Measurements from ENCODE around the gene FYN. TPM values are rescaled to one million over a fixed set of nuclear protein-coding genes. Genes with fewer than 3 reads are reported as not detected.

Gene FYN
- total RNA-seq, 1 donor from 2014 or later: 121 TPM

DNA sequence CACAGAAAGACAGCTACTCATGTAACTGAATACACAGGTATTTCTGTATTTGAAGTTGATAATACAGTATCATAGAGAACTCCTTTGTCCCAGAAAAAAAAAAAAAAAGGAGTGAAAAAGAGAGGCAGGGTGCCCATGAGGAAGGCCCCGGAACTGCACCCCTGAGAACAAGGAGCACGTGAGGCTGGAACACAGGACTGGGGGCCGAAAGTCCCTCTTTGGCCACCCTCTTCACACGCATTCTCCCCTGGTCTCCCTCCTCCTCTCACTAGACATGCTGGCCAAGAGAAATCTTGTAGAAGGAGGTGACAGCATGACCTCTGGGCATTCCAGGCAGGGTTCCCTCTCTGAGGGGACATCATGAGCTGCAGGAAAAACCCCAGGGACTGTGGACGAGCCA lies 204.8 kb downstream of the FYN start:
- peaks cover 17% of the 10 kb centered on the region for H3K4me1 Mint-ChIP-seq (ENCODE audit: unreplicated experiment)
- H3K4me3 Mint-ChIP-seq (ENCODE audit: unreplicated experiment): no peak overlapping the region
- H3K9me3 Mint-ChIP-seq (ENCODE audit: unreplicated experiment): no peaks in the 10 kb centered on the region
- no peaks in the 10 kb centered on the region for H3K27me3 Mint-ChIP-seq (ENCODE audit: unreplicated experiment)
- H3K36me3 Mint-ChIP-seq (ENCODE audit: unreplicated experiment): peaks cover 37% of the 10 kb centered on the region
- no peak for DNase-seq (ENCODE audit: extremely low spot score, unreplicated experiment)
- H3K27ac Mint-ChIP-seq (ENCODE audit: unreplicated experiment): no peak overlapping the region
- TF ChIP-seq CTCF (IDR thresholded peaks at IDR 0.05): no peak

DNA sequence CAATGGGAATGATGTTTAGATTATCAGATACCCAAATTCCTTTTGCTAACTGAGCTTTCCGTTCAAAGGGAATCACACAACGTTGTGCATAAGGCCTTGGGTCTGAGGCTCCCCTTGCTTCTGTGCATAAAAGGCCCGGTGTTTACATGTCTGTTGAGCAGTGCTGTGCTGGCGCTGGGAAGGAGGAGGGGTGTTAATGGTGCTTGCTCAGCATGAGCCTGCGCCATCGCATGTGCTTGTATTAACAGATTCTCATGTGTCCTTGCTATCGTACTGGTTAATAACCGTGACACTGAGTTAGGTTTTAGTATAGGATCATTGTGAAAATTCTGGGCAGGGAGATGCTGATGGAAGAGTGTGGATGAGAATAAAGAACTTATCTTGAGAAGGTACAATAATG lies 205.3 kb downstream of the FYN start:
- H3K4me3 Mint-ChIP-seq (ENCODE audit: unreplicated experiment): no peak overlapping the region
- no peak overlapping the region for H3K27ac Mint-ChIP-seq (ENCODE audit: unreplicated experiment)
- H3K4me1 Mint-ChIP-seq (ENCODE audit: unreplicated experiment): peaks cover 22% of the 10 kb centered on the region
- H3K9me3 Mint-ChIP-seq (ENCODE audit: unreplicated experiment): no peaks in the 10 kb centered on the region
- no peak for DNase-seq (ENCODE audit: extremely low spot score, unreplicated experiment)
- H3K27me3 Mint-ChIP-seq (ENCODE audit: unreplicated experiment): no peaks in the 10 kb centered on the region
- H3K36me3 Mint-ChIP-seq (ENCODE audit: unreplicated experiment): peaks cover 33% of the 10 kb centered on the region
- no peak for TF ChIP-seq CTCF (IDR thresholded peaks at IDR 0.05)

GRCh38 chr6:111666847-111667246 lies 206.4 kb downstream of the FYN start:
- H3K4me3 Mint-ChIP-seq (ENCODE audit: unreplicated experiment): no peak overlapping the region
- DNase-seq (ENCODE audit: extremely low spot score, unreplicated experiment): no peak
- peak overlapping the region; percentile 41 for H3K27ac Mint-ChIP-seq (ENCODE audit: unreplicated experiment)
- H3K9me3 Mint-ChIP-seq (ENCODE audit: unreplicated experiment): no peaks in the 10 kb centered on the region
- no peak for TF ChIP-seq CTCF (IDR thresholded peaks at IDR 0.05)
- peaks cover 32% of the 10 kb centered on the region for H3K4me1 Mint-ChIP-seq (ENCODE audit: unreplicated experiment)
- no peaks in the 10 kb centered on the region for H3K27me3 Mint-ChIP-seq (ENCODE audit: unreplicated experiment)
- peaks cover 25% of the 10 kb centered on the region for H3K36me3 Mint-ChIP-seq (ENCODE audit: unreplicated experiment)

DNA sequence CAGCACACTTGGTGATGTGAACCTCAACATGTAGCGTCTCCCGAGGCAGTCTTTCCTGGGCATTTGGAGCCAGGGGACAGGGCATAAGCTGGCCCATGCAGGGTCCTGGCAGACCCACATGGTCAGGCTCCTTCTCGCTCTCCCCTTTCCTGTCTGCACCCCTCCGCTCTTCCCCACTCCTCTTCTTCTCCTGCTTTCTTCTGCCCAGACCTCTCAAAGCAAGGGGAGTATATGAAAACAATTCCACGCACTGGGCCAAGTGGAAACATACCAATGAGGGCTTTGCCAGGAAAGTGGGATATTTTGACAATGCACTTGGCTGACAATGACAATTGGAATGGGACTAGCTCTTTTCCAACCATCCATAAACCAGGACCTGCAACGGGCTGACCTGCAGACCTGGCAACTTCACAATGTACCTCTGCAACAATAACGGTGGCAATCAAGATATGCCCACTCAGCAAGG lies 208.7 kb downstream of the FYN start:
- H3K27me3 Mint-ChIP-seq (ENCODE audit: unreplicated experiment): no peaks in the 10 kb centered on the region
- H3K9me3 Mint-ChIP-seq (ENCODE audit: unreplicated experiment): no peaks in the 10 kb centered on the region
- H3K36me3 Mint-ChIP-seq (ENCODE audit: unreplicated experiment): peaks cover 21% of the 10 kb centered on the region
- no peak overlapping the region for H3K4me3 Mint-ChIP-seq (ENCODE audit: unreplicated experiment)
- peaks cover 38% of the 10 kb centered on the region for H3K4me1 Mint-ChIP-seq (ENCODE audit: unreplicated experiment)
- TF ChIP-seq CTCF (IDR thresholded peaks at IDR 0.05): no peak
- DNase-seq (ENCODE audit: extremely low spot score, unreplicated experiment): no peak
- H3K27ac Mint-ChIP-seq (ENCODE audit: unreplicated experiment): peak overlapping the region; percentile 24

DNA sequence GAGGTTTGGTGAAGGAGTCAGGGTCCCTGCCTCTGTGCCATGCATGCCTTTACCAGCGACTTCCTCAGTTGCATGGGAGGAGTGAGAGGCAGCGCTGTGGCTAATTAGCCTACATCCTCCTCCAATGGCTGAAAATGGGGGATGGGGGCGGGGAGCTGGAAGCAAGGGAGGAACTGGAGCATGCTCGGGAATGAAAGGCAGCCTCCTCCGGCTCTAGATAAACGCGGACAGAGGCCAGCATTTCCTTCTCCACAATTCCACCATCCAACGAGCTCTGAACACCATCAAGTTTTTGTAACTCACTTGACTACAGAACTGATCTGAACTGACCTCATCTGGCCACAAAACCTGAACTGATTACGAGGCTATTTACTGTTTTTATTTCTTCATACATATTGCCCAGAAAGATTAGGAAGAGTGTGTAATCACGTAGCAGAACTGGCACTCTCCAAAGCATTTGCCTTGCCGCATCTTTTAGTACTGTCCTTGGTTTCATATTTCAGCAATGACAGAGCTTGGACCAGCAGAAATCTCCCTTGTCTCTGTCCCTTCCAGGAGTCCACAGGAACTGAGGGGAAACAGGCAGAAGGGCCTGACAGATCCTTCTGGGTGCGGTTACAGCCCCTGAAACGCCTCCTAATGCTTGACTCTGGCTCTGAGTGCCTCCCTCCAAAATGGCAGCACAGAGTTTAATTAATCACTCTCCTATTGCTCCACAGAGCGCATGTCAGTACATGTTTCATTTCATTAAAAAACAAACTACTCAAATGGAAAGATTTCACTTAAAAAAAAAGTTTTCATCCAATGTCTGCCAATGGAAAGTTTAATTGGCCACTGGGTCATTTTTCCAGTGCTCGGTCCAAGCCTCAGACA lies 209.3 kb downstream of the FYN start:
- Mint-ChIP-seq H3K4me3 (ENCODE audit: unreplicated experiment) (peak overlapping the region; percentile 28), H3K36me3 (ENCODE audit: unreplicated experiment) (peaks cover 20% of the 10 kb centered on the region), H3K27me3 (ENCODE audit: unreplicated experiment) (no peaks in the 10 kb centered on the region), H3K4me1 (ENCODE audit: unreplicated experiment) (peaks cover 38% of the 10 kb centered on the region), H3K9me3 (ENCODE audit: unreplicated experiment) (no peaks in the 10 kb centered on the region), H3K27ac (ENCODE audit: unreplicated experiment) (peak overlapping the region; percentile 68)
- no peak for TF ChIP-seq CTCF (IDR thresholded peaks at IDR 0.05)
- DNase-seq (ENCODE audit: extremely low spot score, unreplicated experiment): no peak
